Erythroblast (primary cell): ENCODE measurements around the gene CHD2.

ENCODE experiments used
- GATA1 ChIP-seq: IDR thresholded peaks from 2 replicates; pipeline ENCODE4 v1.6.1; 2011; ENCODE audit warnings: low read depth, mild to moderate bottlenecking, control low read depth, low read length, moderate library complexity
- POLR2A ChIP-seq: IDR thresholded peaks from 2 replicates; pipeline ENCODE4 v1.6.1; 2011; ENCODE audit warnings: mild to moderate bottlenecking, low read length

GRCh38 chr15:93066834-93067648 lies 166.9 kb downstream of the CHD2 start:
- TF ChIP-seq POLR2A (no peak), GATA1 (no peak)
